GM11168 (cell line): ENCODE measurements around the gene MYCN.
"Not testable (repeated sequence)": the region's sequence is repeated elsewhere in the genome, so short reads cannot be mapped to it uniquely, and the experiment has no call there.

Experiments
- in situ Hi-C: fragments of 300-500 bp; cut with MboI; formaldehyde crosslinking; loops from one replicate; pipeline ENCODE4 v1.12.0; 2022; ENCODE audit warnings: low sequenced_read_pairs; ENCODE audit not compliant: unreplicated experiment

MYCN gene

GRCh38 chr2:15955232-15955988 lies 15.1 kb downstream of the MYCN start:
- in situ Hi-C loops, result no loop called here

GRCh38 chr2:15956230-15956629 lies 15.9 kb downstream of the MYCN start:
- in situ Hi-C loops, result no loop called here

DNA sequence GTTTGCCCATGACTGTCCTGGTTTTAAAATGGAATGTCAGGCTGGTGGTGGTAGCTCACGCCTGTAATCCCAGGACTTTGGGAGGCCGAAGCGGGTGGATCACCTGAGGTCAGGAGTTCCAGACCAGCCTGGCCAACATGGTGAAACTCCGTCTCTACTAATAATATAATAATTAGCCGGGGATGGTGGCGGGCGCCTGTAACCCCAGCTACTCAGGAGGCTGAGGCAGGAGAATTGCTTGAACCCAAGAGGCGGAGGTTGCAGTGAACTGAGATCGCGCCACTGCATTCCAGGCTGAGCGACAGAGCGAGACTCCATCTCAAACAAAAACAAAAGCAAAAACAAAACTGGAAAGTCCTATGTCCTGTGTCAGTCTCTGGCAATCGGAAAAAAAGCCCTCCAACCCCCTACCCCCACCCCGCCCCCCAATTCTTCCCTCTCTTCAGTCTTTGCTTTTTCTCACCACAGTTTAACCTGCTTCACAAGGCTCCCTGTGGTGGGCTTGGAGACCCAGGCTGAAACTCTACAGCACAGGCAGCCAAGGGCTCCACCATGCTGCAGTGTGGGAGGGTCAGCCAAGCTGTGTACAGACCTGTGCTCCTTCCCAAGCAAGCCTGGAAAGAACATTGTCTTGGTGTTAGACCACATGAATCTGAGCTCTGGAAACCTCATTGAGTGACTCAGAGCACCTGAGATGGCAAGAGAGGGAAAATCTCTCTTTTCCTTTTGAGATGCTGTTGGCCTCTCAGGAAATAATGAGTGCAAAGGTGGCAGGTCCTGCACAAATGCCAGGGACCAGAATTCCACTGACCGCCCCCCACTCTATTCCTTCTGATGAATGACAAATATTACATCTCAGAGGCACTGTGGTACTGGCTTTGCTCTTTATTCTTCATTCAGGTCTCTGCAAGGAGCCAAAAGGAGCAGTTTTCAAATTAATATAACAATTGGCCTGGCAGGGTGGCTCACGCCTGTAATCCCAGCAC lies 16.7 kb downstream of the MYCN start:
- in situ Hi-C loops, result no loop called here

DNA sequence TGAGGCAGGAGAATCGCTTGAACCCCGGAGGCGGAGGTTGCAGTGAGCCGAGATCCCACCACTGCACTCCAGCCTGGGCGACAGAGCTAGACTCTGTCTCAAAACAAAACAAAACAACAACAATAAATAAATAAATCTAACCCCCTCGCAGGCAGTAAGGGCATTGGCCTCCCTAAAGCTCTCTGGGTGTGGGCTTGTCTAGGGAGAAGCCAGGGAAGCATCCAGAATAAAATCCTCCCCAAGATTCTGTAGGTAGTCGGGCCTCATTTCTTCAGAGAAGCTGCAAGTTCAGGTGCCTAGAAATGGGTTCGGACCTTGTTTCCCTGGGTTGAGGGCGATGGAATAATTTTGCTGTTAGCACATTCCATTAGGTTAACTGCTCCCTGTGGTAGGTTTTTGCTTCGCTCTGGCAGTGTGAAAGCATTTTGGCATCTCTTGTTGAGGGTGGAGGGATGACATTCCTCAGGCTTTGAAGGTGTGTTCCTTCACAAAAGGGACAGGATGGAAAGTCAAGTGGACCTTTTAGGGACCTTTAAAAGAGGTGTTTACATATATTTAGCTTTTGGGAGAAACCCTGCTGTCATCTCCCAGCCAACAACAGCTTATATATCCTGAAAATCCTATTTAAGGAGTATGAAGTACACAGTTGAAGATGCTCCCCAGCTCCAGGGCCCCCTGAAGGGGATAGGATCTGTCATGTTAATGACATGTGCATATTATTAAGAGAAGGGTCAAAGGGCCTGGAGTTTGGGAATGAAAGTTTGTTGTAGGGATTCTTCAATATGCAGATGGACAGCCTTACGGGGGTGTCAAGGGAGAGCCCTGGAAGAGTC lies 17.7 kb downstream of the MYCN start:
- in situ Hi-C loops, result no loop called here

- in situ Hi-C loops, result no loop called here
These were observed 19.2 kb downstream of the MYCN start for GRCh38 chr2:15959331-15960153.

DNA sequence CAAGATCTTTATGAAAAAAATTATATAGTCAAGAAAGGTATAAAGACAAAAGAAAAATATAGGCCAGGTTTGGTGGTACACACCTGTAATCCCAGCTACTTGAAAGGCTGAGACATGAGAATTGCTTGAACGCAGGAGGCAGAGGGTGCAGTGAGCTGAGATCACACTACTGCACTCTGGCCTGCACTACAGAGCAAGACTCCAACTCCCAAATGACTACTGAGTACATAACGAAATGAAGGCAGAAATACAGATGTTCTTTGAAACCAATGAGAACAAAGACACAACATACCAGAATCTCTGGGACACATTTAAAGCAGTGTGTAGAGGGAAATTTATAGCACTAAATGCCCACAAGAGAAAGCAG lies 19.8 kb downstream of the MYCN start:
- in situ Hi-C loops, result not testable (repeated sequence)

DNA sequence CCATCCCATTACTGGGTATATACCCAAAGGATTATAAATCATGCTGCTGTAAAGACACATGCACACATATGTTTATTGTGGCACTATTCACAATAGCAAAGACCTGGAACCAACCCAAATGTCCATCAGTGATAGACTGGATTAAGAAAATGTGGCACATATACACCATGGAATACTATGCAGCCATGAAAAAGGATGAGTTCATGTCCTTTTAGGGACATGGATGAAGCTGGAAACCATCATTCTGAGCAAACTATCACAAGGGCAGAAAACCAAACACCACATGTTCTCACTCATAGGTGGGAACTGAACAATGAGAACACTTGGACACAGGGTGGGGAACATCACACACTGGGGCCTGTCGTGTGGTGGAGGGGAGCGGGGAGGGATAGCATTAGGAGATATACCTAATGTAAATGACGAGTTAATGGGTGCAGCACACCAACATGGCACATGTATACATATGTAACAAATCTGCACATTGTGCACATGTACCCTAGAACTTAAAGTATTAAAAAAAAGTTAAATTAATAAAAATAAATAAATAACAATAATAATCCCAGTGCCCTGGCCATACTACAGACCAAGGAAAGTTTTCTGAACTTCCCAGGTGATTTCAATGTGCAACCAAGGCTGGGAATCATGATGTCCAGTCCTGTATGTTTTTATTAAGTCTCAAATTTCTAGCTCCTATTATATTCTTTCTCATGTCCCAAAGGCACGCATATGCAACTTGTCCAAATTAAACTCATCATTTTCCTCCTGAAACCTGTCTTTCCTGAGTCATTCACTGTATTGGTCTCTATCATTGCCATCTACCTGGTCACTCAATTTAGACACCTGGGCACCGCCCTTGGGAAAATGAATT lies 23.0 kb downstream of the MYCN start:
- in situ Hi-C loops, result not testable (repeated sequence)

- in situ Hi-C loops, result no loop called here
These were observed 23.8 kb downstream of the MYCN start for GRCh38 chr2:15963977-15964670.

- in situ Hi-C loops, result no loop called here
These were observed 24.7 kb downstream of the MYCN start for GRCh38 chr2:15964936-15965563.

DNA sequence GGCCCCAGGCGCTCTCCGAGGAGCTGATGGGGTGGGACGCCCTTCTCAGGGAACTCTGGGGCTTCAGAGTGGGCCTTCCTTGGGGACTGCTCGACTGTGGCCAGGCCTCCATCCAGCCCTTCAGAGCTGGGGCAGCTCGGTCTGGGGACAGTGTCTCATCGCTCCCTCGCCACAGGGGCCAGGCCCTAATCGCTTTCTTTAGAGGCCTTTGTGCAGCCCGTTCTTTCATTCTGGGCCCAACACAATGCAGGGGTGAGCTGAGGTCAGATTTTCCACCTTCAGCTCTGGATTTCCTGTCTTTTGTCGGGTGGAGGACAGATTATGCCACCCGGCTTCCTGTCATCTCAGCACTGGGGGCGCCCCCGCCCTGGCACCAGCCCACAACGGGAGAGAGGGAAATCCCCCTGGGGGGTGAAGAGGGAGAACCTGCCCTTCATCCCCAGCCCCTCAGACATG lies 25.2 kb downstream of the MYCN start:
- in situ Hi-C loops, result no loop called here

- in situ Hi-C loops, result no loop called here
These were observed 27.3 kb downstream of the MYCN start for GRCh38 chr2:15967415-15968279.

DNA sequence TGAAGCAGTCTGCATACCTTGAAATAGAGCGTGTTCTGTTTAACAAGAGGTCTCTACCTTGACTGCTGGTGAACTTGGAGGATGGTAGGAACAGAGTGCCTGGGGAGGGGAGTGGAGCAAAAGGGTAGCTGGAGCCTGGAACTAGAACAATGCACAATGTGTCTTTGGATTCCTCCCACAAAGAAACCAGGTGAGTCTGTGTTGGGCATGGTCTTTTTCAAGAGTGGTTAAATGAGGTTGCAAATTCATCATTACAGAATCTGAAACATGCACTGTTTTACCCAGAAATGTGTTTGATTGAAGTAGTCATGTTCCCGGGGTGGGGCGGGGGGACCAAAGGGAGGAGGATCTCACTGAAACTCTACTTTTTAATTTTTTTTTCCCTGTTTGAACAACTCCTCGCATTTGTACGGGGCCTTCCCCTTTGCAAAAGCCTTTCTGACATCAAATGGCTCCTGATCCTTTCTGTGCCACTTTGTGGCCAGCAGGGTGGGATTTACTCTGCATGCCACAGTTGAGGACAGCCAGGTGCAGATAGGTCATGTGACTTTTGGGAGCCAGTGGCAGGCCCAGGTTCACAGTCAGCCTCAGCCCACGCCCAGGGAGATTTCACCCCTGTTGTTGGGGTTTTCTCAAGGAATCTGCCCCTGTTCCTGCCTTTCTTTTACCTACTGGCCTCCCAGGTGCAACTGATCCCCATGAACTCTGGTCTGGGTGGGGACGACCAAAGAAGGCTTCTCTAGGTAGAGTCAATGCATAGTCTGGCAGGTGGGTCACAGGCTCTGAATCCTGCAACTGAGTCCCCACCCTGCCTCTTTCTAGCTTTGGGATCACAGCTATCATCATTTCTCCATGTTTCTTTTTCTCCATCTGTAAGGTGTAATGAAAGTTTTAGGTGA lies 28.2 kb downstream of the MYCN start:
- in situ Hi-C loops, result no loop called here

DNA sequence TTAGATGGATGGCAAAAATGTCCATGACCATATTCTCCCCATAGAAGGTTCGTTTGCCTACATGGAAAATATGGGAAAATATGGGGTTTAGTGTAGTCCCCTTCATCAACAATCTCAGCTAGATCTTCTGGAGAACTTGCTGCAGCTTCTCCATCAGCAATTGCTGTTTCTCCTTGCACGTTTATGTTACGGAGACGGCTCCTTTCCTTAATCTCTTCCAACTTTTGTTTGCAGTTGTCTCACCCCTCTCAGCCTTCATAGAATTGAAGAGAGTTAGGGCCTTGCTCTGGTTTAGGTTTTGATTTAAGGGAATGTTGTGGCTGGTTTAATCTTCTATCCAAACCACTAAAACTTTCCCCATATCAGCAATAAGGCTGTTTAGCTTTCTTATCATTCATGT lies 28.9 kb downstream of the MYCN start:
- in situ Hi-C loops, result no loop called here

DNA sequence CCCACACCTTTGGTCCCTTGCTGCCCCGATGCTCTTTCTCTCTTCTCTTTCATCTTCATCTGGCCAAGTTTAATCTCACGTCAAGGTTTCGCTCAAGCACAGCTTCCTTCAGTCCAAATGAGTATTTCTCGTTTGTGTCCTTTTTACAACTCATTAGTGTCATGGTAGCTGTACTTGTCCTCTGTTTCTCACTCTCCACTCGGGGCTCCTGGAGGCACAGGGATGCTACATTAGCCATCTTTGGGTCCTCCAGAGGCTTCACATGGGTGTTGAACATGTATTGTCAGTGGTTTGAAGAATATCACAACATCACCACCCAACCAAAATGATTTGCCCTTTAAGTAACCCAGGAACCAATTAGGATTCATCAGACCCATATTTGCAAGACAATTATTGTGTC lies 30.4 kb downstream of the MYCN start:
- in situ Hi-C loops, result no loop called here

DNA sequence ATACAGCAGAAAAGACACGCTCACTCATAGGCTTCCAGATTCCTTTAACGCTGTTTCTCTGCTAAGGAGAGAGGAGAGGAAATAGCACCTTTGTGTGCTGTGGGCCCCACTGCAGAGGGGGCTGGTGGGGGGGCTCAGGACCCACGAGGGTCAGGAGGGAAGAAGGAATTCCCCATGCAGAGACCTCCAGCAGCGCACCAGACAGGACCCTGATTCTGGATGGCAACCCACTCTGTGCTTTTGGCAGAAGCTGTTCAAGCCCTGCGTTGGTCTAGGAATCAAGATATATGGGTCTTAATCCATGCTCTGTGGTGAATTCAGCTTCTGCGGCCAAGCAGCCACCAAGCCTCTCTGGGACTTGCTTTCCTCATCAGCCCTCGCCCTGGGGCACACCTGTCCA lies 31.0 kb downstream of the MYCN start:
- in situ Hi-C loops, result no loop called here
